ENCODE measurements around the gene KIT. TPM values are rescaled to one million over a fixed set of nuclear protein-coding genes. Genes with fewer than 3 reads are reported as not detected.

The KIT gene
- total RNA-seq, 1 donor from 2014 or later: 2.3 TPM

DNA sequence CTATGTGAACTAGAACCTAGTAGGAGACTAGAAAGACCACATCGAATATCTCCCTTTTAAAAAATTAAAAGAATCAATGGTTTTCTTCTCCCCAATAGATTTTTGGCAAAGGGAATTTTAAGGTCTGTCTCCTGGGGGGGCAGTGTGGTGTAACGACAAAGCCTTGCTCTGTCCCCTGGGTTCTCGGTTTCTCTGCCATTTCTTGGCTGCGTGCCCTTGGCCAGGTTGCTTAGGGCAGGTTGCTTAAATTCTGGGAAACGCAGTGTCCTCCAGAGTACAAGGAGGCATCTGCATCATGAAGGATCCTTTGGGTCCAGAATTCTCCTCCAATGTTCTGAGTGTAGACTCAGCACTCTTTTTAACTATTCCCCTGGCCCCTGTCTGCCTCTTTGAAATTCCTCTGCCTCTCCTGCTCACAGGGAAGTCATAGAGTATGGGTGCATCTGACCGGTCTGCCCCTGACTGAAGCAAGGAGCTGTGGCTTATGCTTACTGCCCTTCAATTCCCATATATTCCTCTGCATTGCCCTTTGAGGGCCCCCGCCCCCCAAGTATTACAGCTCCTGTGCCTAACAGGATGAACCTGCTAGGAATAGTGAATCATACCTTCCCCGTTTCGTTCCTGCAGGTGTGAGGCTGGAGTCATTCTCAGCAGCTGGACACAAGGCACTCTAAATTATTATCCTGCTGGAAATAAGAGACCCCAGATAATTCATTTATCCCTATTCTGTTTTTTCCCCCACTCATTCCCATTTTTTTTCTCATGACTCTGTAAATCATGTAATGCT lies 2.2 kb downstream of the KIT start:
- intact Hi-C loops (cut with DNase I): no loop called here
- no peak for DNase-seq (ENCODE audit: low spot score)

- no peak for DNase-seq (ENCODE audit: low spot score)
- intact Hi-C loops (cut with DNase I): no loop called here
These were observed 2.8 kb downstream of the KIT start for GRCh38 chr4:54660591-54660990.

DNA sequence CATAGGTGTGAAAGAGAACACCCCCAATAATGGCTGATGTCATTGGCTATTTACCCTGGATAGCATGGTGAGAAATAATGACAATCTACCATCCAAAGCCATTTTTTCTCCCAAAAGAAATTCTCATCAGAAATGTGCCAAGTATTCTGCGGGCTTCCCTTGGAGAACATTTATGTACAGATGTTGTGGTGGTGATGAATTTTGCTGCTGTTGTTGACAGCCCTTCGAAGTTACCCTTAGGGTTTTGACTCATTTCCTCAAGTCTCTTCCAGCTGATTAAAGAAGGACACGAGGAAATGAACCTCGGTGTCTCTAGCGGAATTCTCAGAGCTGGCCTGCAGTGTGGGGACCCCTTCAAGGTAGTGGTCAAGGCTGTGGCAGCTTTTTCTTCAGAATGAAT lies 3.4 kb downstream of the KIT start:
- intact Hi-C loops (cut with DNase I): no loop called here
- DNase-seq (ENCODE audit: low spot score): no peak

GRCh38 chr4:54661686-54662085 lies 3.9 kb downstream of the KIT start:
- intact Hi-C loops (cut with DNase I): no loop called here
- DNase-seq (ENCODE audit: low spot score): no peak

- no peak for DNase-seq (ENCODE audit: low spot score)
- intact Hi-C loops (cut with DNase I): no loop called here
These were observed 4.4 kb downstream of the KIT start for GRCh38 chr4:54662123-54662522.

GRCh38 chr4:54662901-54663585 lies 5.3 kb downstream of the KIT start:
- intact Hi-C loops (cut with DNase I): no loop called here

DNA sequence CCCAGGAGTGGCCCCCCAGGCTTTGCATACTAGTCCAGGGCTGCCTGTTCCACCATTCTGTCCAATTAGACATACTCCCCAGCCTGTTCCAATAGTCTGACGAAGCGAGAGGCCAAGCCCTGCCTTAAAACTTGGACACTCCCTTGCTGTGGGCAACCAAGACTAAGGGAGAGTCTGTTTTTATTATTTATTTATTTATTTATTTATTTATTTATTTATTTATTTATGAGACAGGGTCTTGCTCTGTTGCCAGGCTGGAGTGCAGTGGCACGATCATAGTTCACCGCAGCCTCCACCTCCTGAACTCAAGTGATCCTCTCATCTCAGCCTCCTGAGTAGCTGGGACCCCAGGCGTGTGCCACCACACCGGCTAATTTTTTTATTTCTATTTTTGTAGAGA lies 6.6 kb downstream of the KIT start:
- intact Hi-C loops (cut with DNase I): no loop called here
- DNase-seq (ENCODE audit: low spot score): no peak

More at GRCh38 chr4:54662901-54663585, 5.3 kb downstream of the KIT start:
- DNase-seq (ENCODE audit: low spot score): no peak

GRCh38 chr4:54668014-54668611 lies 10.4 kb downstream of the KIT start:
- intact Hi-C loops (cut with DNase I): no loop called here
- DNase-seq (ENCODE audit: low spot score): no peak

DNA sequence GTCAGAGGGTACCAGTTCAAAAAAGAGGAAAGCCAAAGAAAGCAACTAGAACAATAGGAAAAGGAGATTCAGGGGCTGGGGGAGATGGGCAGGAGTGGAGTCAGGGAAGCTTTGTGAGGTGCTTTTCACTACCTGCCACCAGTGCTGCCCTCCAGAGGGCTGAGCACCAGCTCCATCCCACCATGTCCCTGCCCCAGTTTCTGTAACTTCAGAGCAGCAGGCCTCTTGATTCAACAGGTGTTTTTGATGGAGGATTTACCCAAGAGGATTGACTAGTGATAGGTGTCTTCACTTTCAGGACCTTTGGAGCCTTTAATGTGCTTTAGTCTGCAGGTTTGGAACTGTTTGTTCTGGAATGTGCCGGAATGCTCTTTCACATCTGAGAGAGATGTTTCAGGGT lies 12.1 kb downstream of the KIT start:
- no peak for DNase-seq (ENCODE audit: low spot score)
- intact Hi-C loops (cut with DNase I): loop anchor here (10.0 kb wide), 1 partner anchor 275 kb away; no protein-coding TSS in a partner anchor

- intact Hi-C loops (cut with DNase I): loop anchor here (10.0 kb wide), 1 partner anchor 269 kb away; no protein-coding TSS in a partner anchor
- no peak for DNase-seq (ENCODE audit: low spot score)
These were observed 18.1 kb downstream of the KIT start for GRCh38 chr4:54675721-54676461.

DNA sequence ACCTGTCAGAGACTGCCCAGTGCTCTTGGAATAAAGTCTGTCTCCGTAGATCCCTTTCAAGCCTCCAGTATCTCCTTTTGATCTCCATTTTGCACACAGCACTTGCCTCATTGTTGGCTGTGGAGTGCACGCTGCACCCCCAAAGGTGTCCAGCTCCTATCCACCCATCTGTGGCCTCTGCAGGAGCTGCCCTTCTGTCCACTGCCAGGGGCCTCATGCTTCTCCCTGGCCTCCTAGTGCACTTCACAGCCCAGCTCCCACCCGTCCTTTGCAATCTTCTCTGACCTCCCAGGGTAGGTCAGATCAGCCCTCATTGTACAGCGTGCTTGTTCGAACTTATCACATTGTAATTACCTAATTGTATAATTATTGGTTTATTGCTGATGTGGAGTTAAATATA lies 18.9 kb downstream of the KIT start:
- intact Hi-C loops (cut with DNase I): loop anchor here (10.0 kb wide), 1 partner anchor 268 kb away; no protein-coding TSS in a partner anchor
- no peak for DNase-seq (ENCODE audit: low spot score)

DNA sequence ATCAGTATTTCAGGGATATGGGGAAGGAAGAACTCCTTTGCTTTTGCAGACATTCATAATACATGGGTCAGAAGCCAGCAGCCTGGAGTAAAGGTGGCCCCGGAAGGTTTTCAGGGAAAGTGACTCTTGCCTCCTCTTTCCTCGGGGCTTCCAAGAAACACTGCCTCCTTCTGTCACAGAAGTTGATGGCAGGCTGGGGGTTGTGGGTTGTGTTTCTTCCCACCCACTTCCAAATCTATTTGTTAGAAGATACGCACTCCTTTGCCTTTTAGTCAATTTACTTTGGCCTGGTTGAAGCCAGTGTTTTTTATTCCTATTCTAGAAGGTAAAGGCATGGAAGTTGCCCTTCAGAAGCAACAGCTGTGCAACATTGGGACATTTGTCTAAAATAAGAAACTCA lies 19.7 kb downstream of the KIT start:
- intact Hi-C loops (cut with DNase I): loop anchor here (10.0 kb wide), 1 partner anchor 267 kb away; no protein-coding TSS in a partner anchor
- no peak for DNase-seq (ENCODE audit: low spot score)

DNA sequence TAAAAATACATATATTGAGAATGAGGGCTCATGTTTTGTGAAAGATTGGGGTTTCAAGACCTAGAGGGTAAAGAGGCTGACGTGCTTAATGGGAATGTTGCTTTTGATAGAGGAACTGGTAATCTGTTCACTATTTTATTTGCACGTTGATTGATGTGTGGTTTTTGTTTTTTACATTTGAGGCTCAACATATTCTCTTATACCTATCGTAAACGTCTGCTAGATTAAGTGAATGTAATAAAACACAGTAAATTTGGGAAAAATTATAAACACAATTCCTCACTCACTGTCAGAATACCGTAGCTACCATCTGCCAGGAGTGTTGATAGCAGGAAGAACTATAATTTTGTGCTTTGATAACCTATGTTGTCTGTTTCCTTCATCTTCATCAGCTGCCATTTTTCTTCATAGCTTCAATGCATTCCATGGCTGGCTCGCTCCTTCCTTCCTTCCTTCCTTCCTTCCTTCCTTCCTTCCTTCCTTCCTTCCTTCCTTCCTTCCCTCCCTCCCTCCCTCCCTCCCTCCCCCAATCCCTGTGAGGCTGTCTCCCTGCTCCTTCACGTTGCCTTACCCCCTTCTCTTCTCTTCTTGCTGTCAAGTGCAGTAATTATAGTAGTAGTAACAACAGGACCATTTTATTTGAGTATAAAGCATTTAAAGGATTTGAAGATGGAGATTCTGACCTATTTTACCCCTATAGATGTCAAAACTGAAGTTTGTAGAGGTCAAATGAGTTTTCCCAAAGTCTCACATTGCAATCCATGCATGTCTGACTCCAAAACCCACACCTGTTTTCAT lies 20.3 kb downstream of the KIT start:
- no peak for DNase-seq (ENCODE audit: low spot score)
- intact Hi-C loops (cut with DNase I): loop anchor here (10.0 kb wide), 1 partner anchor 267 kb away; no protein-coding TSS in a partner anchor

DNA sequence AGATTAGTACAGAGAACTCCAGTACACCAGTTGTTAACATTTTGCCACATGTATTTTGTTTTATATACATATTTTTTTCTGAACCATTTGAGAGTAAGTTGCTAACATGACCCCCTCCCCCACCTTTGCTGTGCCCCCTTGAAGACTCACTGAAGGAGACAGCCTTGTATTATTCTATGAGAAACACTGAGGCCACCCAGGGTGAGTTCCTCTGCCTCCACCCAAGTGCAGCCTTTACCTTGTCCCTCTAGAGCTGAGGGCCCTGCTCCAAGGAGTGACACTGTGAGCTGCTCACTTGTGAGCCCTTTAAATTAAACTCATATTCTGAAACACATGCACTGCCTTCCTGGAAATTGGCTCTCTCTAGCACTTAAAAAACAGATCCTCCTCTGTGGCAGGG lies 21.1 kb downstream of the KIT start:
- intact Hi-C loops (cut with DNase I): loop anchor here (10.0 kb wide), 1 partner anchor 266 kb away; no protein-coding TSS in a partner anchor
- no peak for DNase-seq (ENCODE audit: low spot score)

- no peak for DNase-seq (ENCODE audit: low spot score)
- intact Hi-C loops (cut with DNase I): loop anchor here (10.0 kb wide), 2 partner anchors 165 to 265 kb away; no protein-coding TSS in a partner anchor
These were observed 22.1 kb downstream of the KIT start for GRCh38 chr4:54679813-54680212.

- intact Hi-C loops (cut with DNase I): loop anchor here (10.0 kb wide), 1 partner anchor 161 kb away; no protein-coding TSS in a partner anchor
- no peak for DNase-seq (ENCODE audit: low spot score)
These were observed 26.0 kb downstream of the KIT start for GRCh38 chr4:54683616-54684346.

DNA sequence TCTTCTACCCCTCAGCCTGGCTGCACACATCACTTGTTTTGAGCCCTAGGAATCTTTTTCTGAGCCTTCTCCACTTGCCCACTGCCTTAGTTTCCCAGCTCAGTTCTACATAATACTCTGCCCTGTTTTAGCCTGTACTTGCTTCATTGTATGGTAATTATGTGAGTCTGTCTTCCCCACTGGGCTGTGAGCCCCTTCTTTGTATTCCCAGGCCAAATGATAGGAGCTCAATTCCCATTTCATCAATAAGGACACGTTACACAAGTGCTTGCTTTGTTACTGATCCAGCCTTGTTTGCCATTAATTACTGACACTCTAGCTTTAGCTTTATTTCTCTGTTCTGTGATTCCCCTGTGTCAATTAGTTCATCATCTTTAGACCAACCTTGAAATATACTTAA lies 28.1 kb downstream of the KIT start:
- DNase-seq (ENCODE audit: low spot score): no peak
- intact Hi-C loops (cut with DNase I): loop anchor here (10.0 kb wide), 1 partner anchor 159 kb away; no protein-coding TSS in a partner anchor
